Peyer's patch (tissue), 4 donors: Measurements from ENCODE around the gene SLC35A3.

Experiments
- POLR2A ChIP-seq, 2 donors: fragments of 450-650 bp; IDR thresholded peaks; one replicate each; pipeline ENCODE4 v1.5.1; 2017; ENCODE audit warnings: antibody characterized with exemption in 2 of 2, mild to moderate bottlenecking in 2 of 2, moderate library complexity in 2 of 2
- TF ChIP-seq, protein P1 (sequence below), 6 experiments: fragments of 450-650 bp in 4 of 6; fragments of 200-600 bp in 2 of 6; sonication (generic) in 1 of 6; IDR thresholded peaks; one replicate each; pipeline ENCODE4 v1.5.1; 2017 to 2019; ENCODE audit warnings: antibody characterized with exemption in 6 of 6, mild to moderate bottlenecking in 3 of 6, moderate library complexity in 1 of 6

DNA sequence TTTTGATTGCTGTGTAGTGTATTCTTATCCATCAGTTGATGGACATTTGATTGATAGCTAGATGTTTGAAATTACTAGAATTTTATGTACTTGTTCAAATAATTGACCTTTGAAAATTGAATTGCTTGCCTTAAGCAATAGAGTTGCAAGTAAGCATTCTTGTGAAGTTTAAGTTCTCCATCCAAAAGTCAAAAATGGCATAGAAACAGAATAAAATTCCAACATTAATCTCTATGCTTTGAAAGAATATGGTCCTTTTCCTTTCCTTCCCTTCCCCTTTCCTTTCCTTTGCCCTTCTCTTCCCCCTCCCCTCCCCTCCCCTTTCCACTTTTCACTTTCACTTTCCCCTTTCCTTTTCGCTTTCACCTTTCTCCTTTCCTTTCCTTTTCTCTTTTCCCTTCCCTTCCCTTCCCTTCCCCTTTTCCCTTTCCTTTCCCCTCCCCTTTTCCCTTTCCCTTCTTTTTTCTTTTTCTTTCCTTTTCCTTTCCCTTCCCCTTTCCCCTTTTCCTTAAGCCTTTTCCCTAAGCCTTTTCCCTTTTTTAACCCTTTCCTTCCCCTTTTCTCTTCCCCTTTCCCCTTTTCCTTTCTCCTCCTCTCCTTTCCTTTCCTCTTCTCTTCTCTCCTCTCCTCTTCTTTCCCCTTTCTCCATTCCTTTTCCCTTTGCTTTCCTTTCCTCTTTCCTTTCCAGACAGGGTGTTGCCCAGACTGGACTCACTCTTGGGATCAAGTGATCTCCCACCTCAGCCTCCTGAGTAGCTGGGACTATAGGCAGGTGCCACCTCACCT is 95.6 kb downstream of the SLC35A3 start:
- TF ChIP-seq, protein P1, sequence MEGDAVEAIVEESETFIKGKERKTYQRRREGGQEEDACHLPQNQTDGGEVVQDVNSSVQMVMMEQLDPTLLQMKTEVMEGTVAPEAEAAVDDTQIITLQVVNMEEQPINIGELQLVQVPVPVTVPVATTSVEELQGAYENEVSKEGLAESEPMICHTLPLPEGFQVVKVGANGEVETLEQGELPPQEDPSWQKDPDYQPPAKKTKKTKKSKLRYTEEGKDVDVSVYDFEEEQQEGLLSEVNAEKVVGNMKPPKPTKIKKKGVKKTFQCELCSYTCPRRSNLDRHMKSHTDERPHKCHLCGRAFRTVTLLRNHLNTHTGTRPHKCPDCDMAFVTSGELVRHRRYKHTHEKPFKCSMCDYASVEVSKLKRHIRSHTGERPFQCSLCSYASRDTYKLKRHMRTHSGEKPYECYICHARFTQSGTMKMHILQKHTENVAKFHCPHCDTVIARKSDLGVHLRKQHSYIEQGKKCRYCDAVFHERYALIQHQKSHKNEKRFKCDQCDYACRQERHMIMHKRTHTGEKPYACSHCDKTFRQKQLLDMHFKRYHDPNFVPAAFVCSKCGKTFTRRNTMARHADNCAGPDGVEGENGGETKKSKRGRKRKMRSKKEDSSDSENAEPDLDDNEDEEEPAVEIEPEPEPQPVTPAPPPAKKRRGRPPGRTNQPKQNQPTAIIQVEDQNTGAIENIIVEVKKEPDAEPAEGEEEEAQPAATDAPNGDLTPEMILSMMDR (IDR thresholded peaks at IDR 0.05), result no peak
- TF ChIP-seq POLR2A (IDR thresholded peaks at IDR 0.05), result no peak
